GM12891 (cell line): ENCODE results near the gene DRAP1.
"Not testable (repeated sequence)": the region's sequence is repeated elsewhere in the genome, so short reads cannot be mapped to it uniquely, and the experiment has no call there.

Source experiments
- DNase-seq: peaks from one replicate; pipeline ENCODE4 v3.0.0; 2011; ENCODE audit warnings: low spot score; ENCODE audit not compliant: insufficient read length
- FAIRE-seq: peaks from 2 replicates; lab custom pipeline; 2011; peaks lifted over from hg19 to GRCh38; lab: Jason Lieb, UNC
- PAX5 ChIP-seq: IDR thresholded peaks from 2 replicates; pipeline ENCODE4 v1.6.1; 2011; ENCODE audit warnings: low read length, moderate library complexity, mild to moderate bottlenecking; ENCODE audit not compliant: insufficient read depth, severe bottlenecking
- POLR2A ChIP-seq: IDR thresholded peaks from 2 replicates; pipeline ENCODE4 v1.6.1; 2011; ENCODE audit warnings: low read depth, low read length, control low read depth
- POLR2AphosphoS5 ChIP-seq: IDR thresholded peaks from 2 replicates; pipeline ENCODE4 v1.6.1; 2011; ENCODE audit warnings: low read depth, low read length, control low read depth
- POU2F2 ChIP-seq: IDR thresholded peaks from 2 replicates; pipeline ENCODE4 v1.6.1; 2011; ENCODE audit warnings: low read depth, mild to moderate bottlenecking, control low read depth, low read length, moderate library complexity
- SPI1 ChIP-seq: IDR thresholded peaks from 2 replicates; pipeline ENCODE4 v1.6.1; 2011; ENCODE audit warnings: low read depth, low read length, control low read depth
- TAF1 ChIP-seq: IDR thresholded peaks from 2 replicates; pipeline ENCODE4 v1.6.1; 2011; ENCODE audit warnings: low read depth, low read length, control low read depth

DRAP1 gene

GRCh38 chr11:65945430-65945911 is 26.2 kb downstream of the DRAP1 start, which contains the start of gene TSGA10IP:
Gene TSGA10IP, plus strand, starts transcription at chr11:65945480. Its CDS starts 196 bp downstream, at chr11:65945676.
- DNase-seq: no peak
- no peak for TF ChIP-seq POU2F2
- no peak for TF ChIP-seq PAX5
- no peak for TF ChIP-seq TAF1
- no peak for TF ChIP-seq POLR2A
- no peak for TF ChIP-seq POLR2AphosphoS5
- no peak for TF ChIP-seq SPI1
- no peak for FAIRE-seq

- no peak for TF ChIP-seq TAF1
- TF ChIP-seq POU2F2: no peak
- no peak for TF ChIP-seq PAX5
- TF ChIP-seq SPI1: no peak
- TF ChIP-seq POLR2A: no peak
- TF ChIP-seq POLR2AphosphoS5: no peak
- DNase-seq (no peak), FAIRE-seq (no peak)
These were observed 26.8 kb downstream of the DRAP1 start for GRCh38 chr11:65945941-65946558.

GRCh38 chr11:65946655-65947054 is 27.4 kb downstream of the DRAP1 start:
- no peak for TF ChIP-seq POLR2AphosphoS5
- no peak for TF ChIP-seq POU2F2
- no peak for TF ChIP-seq PAX5
- no peak for TF ChIP-seq TAF1
- no peak for TF ChIP-seq SPI1
- no peak for TF ChIP-seq POLR2A
- no peak for DNase-seq
- no peak for FAIRE-seq

- DNase-seq (no peak), FAIRE-seq (no peak)
- TF ChIP-seq TAF1 (no peak), POLR2AphosphoS5 (no peak), POU2F2 (no peak), POLR2A (no peak), PAX5 (no peak), SPI1 (no peak)
These were observed 27.9 kb downstream of the DRAP1 start for GRCh38 chr11:65947133-65947532.

GRCh38 chr11:65947603-65948125 is 28.4 kb downstream of the DRAP1 start:
- FAIRE-seq (no peak), DNase-seq (no peak)
- no peak for TF ChIP-seq POLR2A
- no peak for TF ChIP-seq PAX5
- TF ChIP-seq SPI1: no peak
- no peak for TF ChIP-seq TAF1
- no peak for TF ChIP-seq POLR2AphosphoS5
- TF ChIP-seq POU2F2: no peak

GRCh38 chr11:65950711-65951110 is 31.5 kb downstream of the DRAP1 start:
- DNase-seq, FAIRE-seq: not testable (repeated sequence)

- DNase-seq, FAIRE-seq: not testable (repeated sequence)
These were observed 32.4 kb downstream of the DRAP1 start for GRCh38 chr11:65951641-65952040.

- FAIRE-seq (no peak), DNase-seq (no peak)
- TF ChIP-seq TAF1 (no peak), POU2F2 (no peak), POLR2AphosphoS5 (no peak), POLR2A (no peak), PAX5 (no peak), SPI1 (no peak)
These were observed 32.9 kb downstream of the DRAP1 start for GRCh38 chr11:65952052-65952521.

- TF ChIP-seq SPI1: no peak
- TF ChIP-seq POLR2AphosphoS5: no peak
- no peak for TF ChIP-seq POLR2A
- TF ChIP-seq PAX5: no peak
- TF ChIP-seq TAF1: no peak
- TF ChIP-seq POU2F2: no peak
- FAIRE-seq: no peak
- DNase-seq: no peak
These were observed 34.2 kb downstream of the DRAP1 start for GRCh38 chr11:65953471-65953870.

- FAIRE-seq (no peak), DNase-seq (no peak)
- TF ChIP-seq PAX5 (no peak), POLR2A (no peak), SPI1 (no peak), POU2F2 (no peak), POLR2AphosphoS5 (no peak), TAF1 (no peak)
These were observed 35.5 kb downstream of the DRAP1 start for GRCh38 chr11:65954771-65955170.

- FAIRE-seq (no peak), DNase-seq (no peak)
- TF ChIP-seq POLR2AphosphoS5 (no peak), POLR2A (no peak), TAF1 (no peak), SPI1 (no peak), PAX5 (no peak), POU2F2 (no peak)
These were observed 39.1 kb downstream of the DRAP1 start for GRCh38 chr11:65958291-65958690.
